Mucosa of descending colon (tissue), 3 donors: ENCODE data around the gene GFER. TPM values are rescaled to one million over a fixed set of nuclear protein-coding genes. Genes with fewer than 3 reads are reported as not detected.

ENCODE experiments used
- ATAC-seq: fragments of 200-7000 bp; cut with Tn5 transposase; one replicate; pipeline ENCODE4 v1.9.1; 2020; ENCODE audit warnings: mild to moderate bottlenecking, moderate library complexity
- DNase-seq, 3 donors: peaks; one replicate each; pipeline ENCODE4 v3.0.0-alpha.2; 2020
- H3K36me3 ChIP-seq: fragments of 200-600 bp; one replicate; pipeline ENCODE4 v1.8.0; 2021; ENCODE audit warnings: low read depth, mild to moderate bottlenecking
- H3K4me1 ChIP-seq: fragments of 200-600 bp; one replicate; pipeline ENCODE4 v1.8.0; 2021; ENCODE audit warnings: low read depth, mild to moderate bottlenecking
- H3K4me3 ChIP-seq: fragments of 200-600 bp; one replicate; pipeline ENCODE4 v1.8.0; 2021; ENCODE audit warnings: mild to moderate bottlenecking
- H3K9me3 ChIP-seq: fragments of 200-600 bp; one replicate; pipeline ENCODE4 v1.8.0; 2021; ENCODE audit warnings: mild to moderate bottlenecking
- intact Hi-C, 2 donors: fragments of 100-400 bp; cut with DNase I in 1 of 2; cut with micrococcal nuclease in 1 of 2; formaldehyde crosslinking; loops; one replicate each; pipeline versions ENCODE4 v1.11.0 to v1.11.1; 2022; cut with DNase I, micrococcal nuclease
- total RNA-seq, 3 donors: library from RNA; stranded (reverse); fragmentation: NEBNext Ultra II Directional in 2 of 3; extraction: Animal tissue kit (Norgen Biotek cat#: 25700) in 2 of 3; gene quantifications; one replicate each; pipeline versions ENCODE4 v1.2.1 to v1.2.4, GENCODE V29; 2021 to 2023
- TF ChIP-seq, protein P1 (sequence below): fragments of 200-600 bp; IDR thresholded peaks from one replicate; pipeline ENCODE4 v1.8.0; 2022; ENCODE audit warnings: antibody characterized with exemption, mild to moderate bottlenecking
- donor health status: DM: no; HTN: no; CAD: no; lungs with moderate emphysema.
- donor health status: DM: no; HTN: no; CAD: no.
- donor health status: DM: no; HTN: yes; CAD: no.

The GFER gene
- total RNA-seq, 3 donors from 2014 or later: 42.1 to 75.5 (median 68.8) TPM

DNA sequence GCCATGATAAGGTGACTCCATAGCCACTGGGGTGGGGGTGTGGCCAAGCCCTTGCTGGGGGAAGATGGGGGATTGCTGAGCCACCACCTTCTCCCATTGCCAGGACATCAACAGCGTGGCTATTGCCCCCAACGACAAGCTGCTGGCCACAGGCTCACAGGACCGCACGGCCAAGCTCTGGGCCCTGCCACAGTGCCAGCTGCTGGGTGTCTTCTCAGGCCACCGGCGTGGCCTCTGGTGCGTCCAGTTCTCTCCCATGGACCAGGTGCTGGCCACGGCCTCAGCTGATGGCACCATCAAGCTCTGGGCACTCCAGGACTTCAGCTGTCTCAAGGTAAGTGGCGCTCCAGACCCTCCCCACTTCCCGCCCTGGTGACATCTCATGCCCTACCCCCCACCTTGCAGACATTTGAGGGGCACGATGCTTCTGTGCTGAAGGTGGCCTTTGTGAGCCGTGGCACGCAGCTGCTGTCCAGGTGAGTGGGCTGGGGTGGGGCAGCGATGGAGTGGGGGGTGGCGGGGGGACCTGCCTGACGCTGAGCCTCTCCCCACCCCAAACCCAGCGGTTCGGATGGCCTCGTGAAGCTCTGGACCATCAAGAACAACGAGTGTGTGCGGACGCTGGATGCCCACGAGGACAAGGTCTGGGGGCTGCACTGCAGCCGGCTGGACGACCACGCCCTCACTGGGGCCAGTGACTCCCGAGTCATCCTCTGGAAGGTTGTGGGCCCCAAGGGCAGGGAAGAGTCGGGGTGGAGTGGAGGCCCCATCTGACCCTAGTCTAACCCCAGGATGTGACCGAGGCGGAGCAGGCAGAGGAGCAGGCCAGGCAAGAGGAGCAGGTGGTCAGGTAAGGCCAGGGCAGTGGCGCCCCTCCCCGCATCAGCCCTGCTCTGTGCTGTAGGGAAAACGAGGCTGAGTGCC lies 6.8 kb upstream of the GFER start:
- Histone ChIP-seq H3K4me3 (no peak overlapping the region), H3K36me3 (no peaks in the 10 kb centered on the region), H3K9me3 (no peaks in the 10 kb centered on the region), H3K4me1 (peaks cover 33% of the 10 kb centered on the region)
- no peak for DNase-seq
- no peak for ATAC-seq
- TF ChIP-seq, protein P1, sequence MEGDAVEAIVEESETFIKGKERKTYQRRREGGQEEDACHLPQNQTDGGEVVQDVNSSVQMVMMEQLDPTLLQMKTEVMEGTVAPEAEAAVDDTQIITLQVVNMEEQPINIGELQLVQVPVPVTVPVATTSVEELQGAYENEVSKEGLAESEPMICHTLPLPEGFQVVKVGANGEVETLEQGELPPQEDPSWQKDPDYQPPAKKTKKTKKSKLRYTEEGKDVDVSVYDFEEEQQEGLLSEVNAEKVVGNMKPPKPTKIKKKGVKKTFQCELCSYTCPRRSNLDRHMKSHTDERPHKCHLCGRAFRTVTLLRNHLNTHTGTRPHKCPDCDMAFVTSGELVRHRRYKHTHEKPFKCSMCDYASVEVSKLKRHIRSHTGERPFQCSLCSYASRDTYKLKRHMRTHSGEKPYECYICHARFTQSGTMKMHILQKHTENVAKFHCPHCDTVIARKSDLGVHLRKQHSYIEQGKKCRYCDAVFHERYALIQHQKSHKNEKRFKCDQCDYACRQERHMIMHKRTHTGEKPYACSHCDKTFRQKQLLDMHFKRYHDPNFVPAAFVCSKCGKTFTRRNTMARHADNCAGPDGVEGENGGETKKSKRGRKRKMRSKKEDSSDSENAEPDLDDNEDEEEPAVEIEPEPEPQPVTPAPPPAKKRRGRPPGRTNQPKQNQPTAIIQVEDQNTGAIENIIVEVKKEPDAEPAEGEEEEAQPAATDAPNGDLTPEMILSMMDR: no peak
- intact Hi-C loops: no loop called here

DNA sequence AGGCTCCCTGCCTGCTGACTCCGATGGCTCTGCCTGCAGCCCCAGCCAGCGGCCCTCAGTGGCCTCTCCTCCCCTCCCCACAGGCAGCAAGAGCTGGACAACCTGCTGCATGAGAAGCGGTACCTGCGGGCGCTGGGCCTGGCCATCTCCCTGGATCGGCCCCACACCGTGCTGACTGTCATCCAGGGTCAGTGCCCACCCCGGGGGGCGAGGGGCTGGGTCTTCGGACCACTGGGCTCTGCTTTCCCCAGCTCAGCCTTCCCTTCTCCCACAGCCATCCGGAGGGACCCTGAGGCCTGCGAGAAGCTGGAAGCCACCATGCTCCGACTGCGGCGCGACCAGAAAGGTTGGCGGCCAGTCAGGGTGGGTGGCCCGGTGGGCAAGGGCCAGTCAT lies 6.1 kb upstream of the GFER start:
- H3K36me3 ChIP-seq: no peaks in the 10 kb centered on the region
- peaks cover 35% of the 10 kb centered on the region for H3K4me1 ChIP-seq
- no peak overlapping the region for H3K4me3 ChIP-seq
- no peaks in the 10 kb centered on the region for H3K9me3 ChIP-seq
- DNase-seq: no peak
- no peak for ATAC-seq
- intact Hi-C loops: no loop called here
- TF ChIP-seq, protein P1: no peak

DNA sequence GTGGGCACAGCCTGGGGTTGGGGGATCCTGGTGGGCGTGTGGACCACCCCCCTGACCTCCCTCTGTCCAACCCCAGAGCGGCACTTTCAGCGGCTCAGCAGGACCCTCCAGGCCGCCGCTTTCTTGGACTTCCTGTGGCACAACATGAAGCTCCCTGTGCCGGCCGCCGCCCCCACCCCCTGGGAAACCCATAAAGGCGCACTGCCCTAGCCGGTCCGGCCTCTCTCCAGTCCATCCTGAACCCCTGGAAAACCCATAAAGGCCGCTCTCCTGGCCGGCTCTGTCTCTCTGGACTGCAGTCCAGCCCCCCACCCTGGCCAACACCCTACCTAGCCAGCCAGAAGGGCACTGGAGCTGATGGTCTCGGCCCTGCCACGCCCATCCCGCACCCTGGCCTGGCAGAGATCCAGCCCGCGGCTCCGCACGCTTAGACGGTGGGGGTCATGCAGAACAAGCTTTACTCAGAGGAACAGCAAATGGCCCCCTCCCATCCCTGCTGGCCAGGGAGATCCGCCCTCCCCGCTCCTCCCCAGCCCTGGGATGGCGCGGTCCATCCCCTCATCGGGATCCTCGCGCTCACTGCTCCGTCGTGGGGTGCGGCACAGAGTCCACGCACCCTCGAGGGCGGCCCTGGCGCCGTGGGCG lies 5.4 kb upstream of the GFER start:
- peak in 2 of 3 donors; percentile 51 to 71 for DNase-seq
- Histone ChIP-seq H3K36me3 (no peaks in the 10 kb centered on the region), H3K4me3 (no peak overlapping the region), H3K4me1 (peaks cover 37% of the 10 kb centered on the region), H3K9me3 (no peaks in the 10 kb centered on the region)
- no peak for ATAC-seq
- TF ChIP-seq, protein P1: no peak
- intact Hi-C loops: no loop called here

DNA sequence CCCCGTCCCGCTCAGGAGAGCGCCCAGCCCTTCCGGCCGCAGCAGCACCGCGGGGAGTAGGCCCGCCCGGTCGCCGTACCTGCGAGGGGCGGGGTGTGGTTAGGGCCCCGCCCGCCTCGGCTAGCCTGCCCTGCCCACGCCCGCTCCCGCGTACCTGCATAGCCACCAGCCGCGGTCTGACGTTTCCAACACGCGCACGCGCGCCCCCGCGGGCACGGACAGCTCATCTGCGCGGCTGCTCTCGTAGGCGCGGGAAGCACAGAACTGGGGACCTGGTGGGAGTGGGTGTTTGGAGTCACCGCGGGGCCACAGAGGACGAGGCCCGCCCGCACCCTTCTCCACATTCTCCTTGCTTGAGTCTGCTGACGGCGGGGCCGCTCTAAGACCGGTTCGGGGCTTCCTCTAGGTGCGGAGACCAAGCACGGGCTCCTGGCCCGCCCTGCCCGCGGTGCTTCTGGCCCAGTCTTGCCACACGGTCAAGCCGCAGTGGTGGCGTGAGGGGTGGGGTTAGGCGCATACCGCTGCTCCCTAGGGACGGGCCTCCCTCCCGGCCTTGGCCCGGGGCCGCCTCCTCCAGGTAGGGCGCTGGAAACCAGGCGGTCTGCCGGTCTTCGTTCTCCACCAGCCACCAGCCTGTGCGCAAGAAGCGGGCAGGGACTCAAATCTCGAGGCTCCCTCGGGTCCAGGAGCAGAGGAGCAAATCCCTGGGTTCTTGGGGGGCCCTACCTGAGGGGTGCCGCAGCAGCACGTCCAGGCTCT lies 4.5 kb upstream of the GFER start:
- TF ChIP-seq, protein P1: no peak
- peak; percentile 93 to 95 (median 93) for DNase-seq
- Histone ChIP-seq H3K36me3 (no peaks in the 10 kb centered on the region), H3K4me1 (peaks cover 38% of the 10 kb centered on the region), H3K4me3 (no peak overlapping the region), H3K9me3 (no peaks in the 10 kb centered on the region)
- peak; percentile 66 for ATAC-seq
- intact Hi-C loops: no loop called here

DNA sequence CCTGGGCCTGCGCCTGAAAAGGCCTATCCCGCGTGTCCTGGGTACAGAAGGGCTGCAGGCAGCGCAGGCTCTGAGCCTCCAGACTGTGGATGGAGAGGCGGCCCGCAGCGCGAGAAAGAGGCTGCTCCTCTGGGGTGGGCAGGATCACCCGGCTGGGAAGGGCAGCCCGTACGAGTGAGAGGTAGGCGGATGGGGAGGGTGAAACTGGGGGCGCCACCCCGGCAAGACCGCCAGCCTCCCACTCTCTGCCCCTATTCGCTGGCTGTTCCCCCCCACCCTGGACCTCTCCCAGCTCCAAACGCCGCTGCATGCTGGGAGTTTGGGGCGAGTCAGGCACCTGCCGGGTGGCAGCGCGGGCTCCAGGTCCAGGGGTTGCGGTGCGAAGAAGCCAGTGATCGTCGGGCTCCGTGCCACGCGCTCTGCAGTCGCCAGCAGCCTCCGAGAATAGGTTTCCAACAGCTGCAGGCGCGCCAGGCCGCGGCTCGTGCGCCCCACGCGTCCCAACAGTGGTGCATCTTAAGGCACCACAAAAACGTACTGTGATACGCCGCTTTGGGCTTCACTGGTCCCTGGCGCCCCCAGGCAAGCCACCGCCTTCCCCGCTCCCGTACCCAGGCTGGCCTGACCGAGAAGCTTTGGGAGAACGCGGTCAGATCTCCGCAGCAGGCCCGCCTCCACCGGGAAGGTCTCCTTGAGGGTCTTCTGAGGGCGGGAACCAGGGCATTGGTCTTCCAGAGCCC lies 3.8 kb upstream of the GFER start:
- TF ChIP-seq, protein P1: no peak
- peak; percentile 0 for ATAC-seq
- Histone ChIP-seq H3K4me3 (no peak overlapping the region), H3K36me3 (no peaks in the 10 kb centered on the region), H3K9me3 (no peaks in the 10 kb centered on the region), H3K4me1 (peaks cover 45% of the 10 kb centered on the region)
- peak in 2 of 3 donors; percentile 55 to 74 for DNase-seq
- intact Hi-C loops: no loop called here
